SK-N-SH treated with all-trans-retinoic acid at 6 μM for 48 hours (cell line): ENCODE data around the gene DEFB114.

ENCODE experiments used
- OSR1 ChIP-seq: fragments of 250-450 bp; sonication (Bioruptor Pico); IDR thresholded peaks from 2 replicates; pipeline ENCODE4 v1.8.0; 2022; ENCODE audit warnings: moderate library complexity, mild to moderate bottlenecking, inconsistent platforms
- PATZ1 ChIP-seq: fragments of 250-450 bp; sonication (Bioruptor Pico); IDR thresholded peaks from 2 replicates; pipeline ENCODE4 v1.8.0; 2020; ENCODE audit warnings: mild to moderate bottlenecking, moderate library complexity, borderline replicate concordance
- POU6F1 ChIP-seq: fragments of 250-450 bp; sonication (Bioruptor Pico); IDR thresholded peaks from 2 replicates; pipeline ENCODE4 v1.8.0; 2021; ENCODE audit warnings: low read depth, mild to moderate bottlenecking, moderate library complexity, borderline replicate concordance
- PPARA ChIP-seq: fragments of 250-450 bp; sonication (Bioruptor Pico); IDR thresholded peaks from 2 replicates; pipeline ENCODE4 v1.5.0; 2020; ENCODE audit warnings: mild to moderate bottlenecking, borderline replicate concordance
- RARB ChIP-seq: fragments of 250-450 bp; sonication (Bioruptor Pico); IDR thresholded peaks from 2 replicates; pipeline ENCODE4 v1.8.0; 2021; ENCODE audit warnings: mild to moderate bottlenecking, moderate library complexity
- SNAI2 ChIP-seq: fragments of 250-450 bp; sonication (Bioruptor Pico); IDR thresholded peaks from 2 replicates; pipeline ENCODE4 v1.5.0; 2020; ENCODE audit warnings: mild to moderate bottlenecking, moderate library complexity
- TCF4 ChIP-seq: fragments of 250-450 bp; sonication (Bioruptor Pico); IDR thresholded peaks from 2 replicates; pipeline ENCODE4 v1.8.0; 2021; ENCODE audit warnings: mild to moderate bottlenecking, moderate library complexity, borderline replicate concordance
- TOX ChIP-seq: fragments of 250-450 bp; sonication (Bioruptor Pico); IDR thresholded peaks from 2 replicates; pipeline ENCODE4 v1.8.0; 2021; ENCODE audit warnings: mild to moderate bottlenecking, moderate library complexity, borderline replicate concordance
- ZC3H10 ChIP-seq: fragments of 250-450 bp; sonication (Bioruptor Pico); IDR thresholded peaks from 2 replicates; pipeline ENCODE4 v1.5.1; 2021; ENCODE audit warnings: mild to moderate bottlenecking, moderate library complexity
- ZNF8 ChIP-seq: fragments of 450-650 bp; formaldehyde crosslinking; IDR thresholded peaks from 2 replicates; pipeline ENCODE4 v1.5.0; 2020; ENCODE audit warnings: mild to moderate bottlenecking, moderate library complexity
- TF ChIP-seq, protein P1 (sequence below): fragments of 250-450 bp; sonication (Bioruptor Pico); IDR thresholded peaks from 2 replicates; pipeline ENCODE4 v1.5.1; 2020; ENCODE audit warnings: low read depth, mild to moderate bottlenecking, moderate library complexity

DNA sequence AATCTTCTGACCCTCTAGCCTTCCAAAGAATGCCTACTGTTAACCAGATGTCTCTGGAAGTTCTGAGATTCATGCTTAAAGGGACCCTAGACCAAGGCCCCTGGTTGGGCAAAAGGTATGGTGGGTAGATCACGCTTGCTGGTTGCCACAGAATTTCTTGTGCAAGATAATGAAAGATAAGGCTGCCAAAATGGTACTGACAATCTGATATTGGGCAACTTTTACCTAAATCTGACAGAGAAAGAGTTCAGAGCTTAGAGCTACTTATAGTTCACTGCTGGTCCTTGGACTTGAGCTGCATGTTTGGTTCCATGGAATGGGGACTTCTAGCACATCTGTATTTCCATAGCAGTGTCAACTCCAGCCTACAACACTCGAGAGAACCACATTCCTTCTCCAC lies 12.0 kb downstream of the DEFB114 start:
- no peak for TF ChIP-seq ZC3H10 (CRISPR knock-in tag)
- TF ChIP-seq SNAI2 (CRISPR knock-in tag): no peak
- no peak for TF ChIP-seq PATZ1
- TF ChIP-seq, protein P1, sequence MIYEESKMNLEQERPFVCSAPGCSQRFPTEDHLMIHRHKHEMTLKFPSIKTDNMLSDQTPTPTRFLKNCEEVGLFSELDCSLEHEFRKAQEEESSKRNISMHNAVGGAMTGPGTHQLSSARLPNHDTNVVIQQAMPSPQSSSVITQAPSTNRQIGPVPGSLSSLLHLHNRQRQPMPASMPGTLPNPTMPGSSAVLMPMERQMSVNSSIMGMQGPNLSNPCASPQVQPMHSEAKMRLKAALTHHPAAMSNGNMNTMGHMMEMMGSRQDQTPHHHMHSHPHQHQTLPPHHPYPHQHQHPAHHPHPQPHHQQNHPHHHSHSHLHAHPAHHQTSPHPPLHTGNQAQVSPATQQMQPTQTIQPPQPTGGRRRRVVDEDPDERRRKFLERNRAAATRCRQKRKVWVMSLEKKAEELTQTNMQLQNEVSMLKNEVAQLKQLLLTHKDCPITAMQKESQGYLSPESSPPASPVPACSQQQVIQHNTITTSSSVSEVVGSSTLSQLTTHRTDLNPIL (CRISPR knock-in tag): no peak
- TF ChIP-seq PPARA (CRISPR knock-in tag): no peak
- no peak for TF ChIP-seq ZNF8
- no peak for TF ChIP-seq OSR1 (CRISPR knock-in tag)
- no peak for TF ChIP-seq POU6F1 (CRISPR knock-in tag)
- no peak for TF ChIP-seq TOX (CRISPR knock-in tag)
- TF ChIP-seq RARB (CRISPR knock-in tag): no peak
- no peak for TF ChIP-seq TCF4 (CRISPR knock-in tag)
